Choroid plexus epithelial cell (primary cell): ENCODE results near the gene FAM161A.

Source experiments
- DNase-seq: peaks from one replicate; pipeline ENCODE4 v3.0.0-alpha.2; 2010; ENCODE audit warnings: low read depth
- H3K4me3 ChIP-seq: 2 replicates; pipeline ENCODE4 v1.5.1; 2011; ENCODE audit warnings: low read depth, mild to moderate bottlenecking, control low read depth, low read length, moderate library complexity
- TF ChIP-seq, protein P1 (sequence below): conservative IDR thresholded peaks from 2 replicates; pipeline ENCODE4 v1.5.1; 2011; ENCODE audit warnings: low read depth, mild to moderate bottlenecking, control low read depth, inconsistent platforms, low read length, moderate library complexity

Gene FAM161A, protein sequence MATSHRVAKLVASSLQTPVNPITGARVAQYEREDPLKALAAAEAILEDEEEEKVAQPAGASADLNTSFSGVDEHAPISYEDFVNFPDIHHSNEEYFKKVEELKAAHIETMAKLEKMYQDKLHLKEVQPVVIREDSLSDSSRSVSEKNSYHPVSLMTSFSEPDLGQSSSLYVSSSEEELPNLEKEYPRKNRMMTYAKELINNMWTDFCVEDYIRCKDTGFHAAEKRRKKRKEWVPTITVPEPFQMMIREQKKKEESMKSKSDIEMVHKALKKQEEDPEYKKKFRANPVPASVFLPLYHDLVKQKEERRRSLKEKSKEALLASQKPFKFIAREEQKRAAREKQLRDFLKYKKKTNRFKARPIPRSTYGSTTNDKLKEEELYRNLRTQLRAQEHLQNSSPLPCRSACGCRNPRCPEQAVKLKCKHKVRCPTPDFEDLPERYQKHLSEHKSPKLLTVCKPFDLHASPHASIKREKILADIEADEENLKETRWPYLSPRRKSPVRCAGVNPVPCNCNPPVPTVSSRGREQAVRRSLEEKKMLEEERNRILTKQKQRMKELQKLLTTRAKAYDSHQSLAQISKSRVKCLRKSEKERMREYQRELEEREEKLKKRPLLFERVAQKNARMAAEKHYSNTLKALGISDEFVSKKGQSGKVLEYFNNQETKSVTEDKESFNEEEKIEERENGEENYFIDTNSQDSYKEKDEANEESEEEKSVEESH

DNA sequence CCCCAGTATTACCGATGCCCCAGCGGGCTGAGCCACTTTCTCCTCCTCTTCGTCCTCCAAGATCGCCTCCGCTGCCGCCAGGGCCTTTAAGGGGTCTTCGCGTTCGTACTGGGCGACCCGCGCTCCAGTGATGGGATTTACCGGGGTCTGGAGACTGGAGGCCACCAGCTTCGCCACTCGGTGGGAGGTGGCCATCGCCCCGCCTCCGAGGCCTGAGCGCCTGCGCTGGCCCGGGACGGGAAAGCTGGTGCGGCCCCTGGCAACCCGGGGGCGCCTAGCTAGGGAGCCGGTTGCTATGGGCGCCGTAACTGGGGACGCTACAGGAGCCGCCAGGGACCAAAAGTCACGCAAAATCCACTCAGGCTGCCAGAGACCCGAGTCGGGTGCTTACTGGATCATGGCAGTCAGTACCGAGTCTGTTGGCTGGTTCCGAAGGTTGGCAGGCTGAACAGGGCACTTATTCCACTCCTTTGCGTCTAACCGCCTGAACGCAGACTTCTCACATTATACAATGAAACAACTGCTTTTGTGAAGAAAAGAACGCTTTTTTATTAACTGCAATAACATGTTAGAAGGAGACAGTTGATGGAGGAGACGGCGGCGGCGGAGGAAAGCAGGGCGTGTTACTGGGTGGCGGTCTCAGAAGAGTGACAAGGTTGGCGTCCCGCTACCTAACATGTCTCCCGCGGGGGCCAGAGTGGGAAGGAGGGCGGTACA, at the start of gene FAM161A:
FAM161A (minus strand) TSS at position 214 of the 717 bp plus-strand sequence; CDS start at position 195, 19 bp downstream.
- TF ChIP-seq, protein P1, sequence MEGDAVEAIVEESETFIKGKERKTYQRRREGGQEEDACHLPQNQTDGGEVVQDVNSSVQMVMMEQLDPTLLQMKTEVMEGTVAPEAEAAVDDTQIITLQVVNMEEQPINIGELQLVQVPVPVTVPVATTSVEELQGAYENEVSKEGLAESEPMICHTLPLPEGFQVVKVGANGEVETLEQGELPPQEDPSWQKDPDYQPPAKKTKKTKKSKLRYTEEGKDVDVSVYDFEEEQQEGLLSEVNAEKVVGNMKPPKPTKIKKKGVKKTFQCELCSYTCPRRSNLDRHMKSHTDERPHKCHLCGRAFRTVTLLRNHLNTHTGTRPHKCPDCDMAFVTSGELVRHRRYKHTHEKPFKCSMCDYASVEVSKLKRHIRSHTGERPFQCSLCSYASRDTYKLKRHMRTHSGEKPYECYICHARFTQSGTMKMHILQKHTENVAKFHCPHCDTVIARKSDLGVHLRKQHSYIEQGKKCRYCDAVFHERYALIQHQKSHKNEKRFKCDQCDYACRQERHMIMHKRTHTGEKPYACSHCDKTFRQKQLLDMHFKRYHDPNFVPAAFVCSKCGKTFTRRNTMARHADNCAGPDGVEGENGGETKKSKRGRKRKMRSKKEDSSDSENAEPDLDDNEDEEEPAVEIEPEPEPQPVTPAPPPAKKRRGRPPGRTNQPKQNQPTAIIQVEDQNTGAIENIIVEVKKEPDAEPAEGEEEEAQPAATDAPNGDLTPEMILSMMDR, result no peak

DNA sequence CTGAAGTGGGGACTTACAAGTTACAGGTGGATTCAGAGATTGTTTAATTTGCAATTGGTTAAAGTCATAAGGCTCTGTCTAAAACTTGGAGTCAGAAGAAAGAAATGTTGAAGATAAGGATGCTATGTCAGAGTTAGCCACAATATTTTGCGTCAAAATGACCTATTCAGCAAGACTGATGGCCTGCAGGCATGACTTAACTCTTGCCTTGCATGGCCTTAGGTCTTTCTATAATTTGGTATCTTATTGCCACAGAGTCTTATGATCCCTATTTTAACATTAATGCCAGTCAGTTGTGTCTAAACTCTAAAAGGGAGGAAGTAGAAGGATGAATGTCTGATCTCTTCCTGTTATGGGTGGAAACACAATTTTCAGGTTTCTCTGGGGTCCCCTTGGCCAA, 46.4 kb upstream of the FAM161A start:
- H3K4me3 ChIP-seq, result no peak overlapping the region
- DNase-seq, result peak; percentile 8
- TF ChIP-seq, protein P1, result no peak

More for the DNA sequence above, at the start of gene FAM161A:
- peak; percentile 87 for DNase-seq
- H3K4me3 ChIP-seq, result peak within 1 kb of the TSS; percentile 97

DNA sequence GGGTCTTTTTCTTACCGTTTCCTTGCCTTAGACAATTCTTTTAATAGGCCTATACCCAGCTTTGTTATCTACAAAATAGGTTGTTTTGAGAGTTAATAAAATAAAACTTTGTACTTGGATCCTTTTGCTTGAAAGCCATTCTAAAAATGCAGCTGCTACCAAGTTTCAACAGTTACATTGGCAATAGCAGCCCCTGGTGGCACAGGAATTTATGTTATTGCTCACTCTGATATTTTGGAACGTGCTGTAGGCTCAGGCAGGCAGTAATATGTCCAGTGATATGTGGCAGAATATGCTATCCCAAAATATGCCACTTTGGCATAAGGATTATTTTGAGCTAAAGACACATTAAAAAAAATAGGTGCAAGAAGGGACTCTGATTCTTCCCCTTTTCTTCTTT, 45.0 kb upstream of the FAM161A start:
- H3K4me3 ChIP-seq, result no peak overlapping the region
- TF ChIP-seq, protein P1, result peak; percentile 67
- DNase-seq, result peak; percentile 59

DNA sequence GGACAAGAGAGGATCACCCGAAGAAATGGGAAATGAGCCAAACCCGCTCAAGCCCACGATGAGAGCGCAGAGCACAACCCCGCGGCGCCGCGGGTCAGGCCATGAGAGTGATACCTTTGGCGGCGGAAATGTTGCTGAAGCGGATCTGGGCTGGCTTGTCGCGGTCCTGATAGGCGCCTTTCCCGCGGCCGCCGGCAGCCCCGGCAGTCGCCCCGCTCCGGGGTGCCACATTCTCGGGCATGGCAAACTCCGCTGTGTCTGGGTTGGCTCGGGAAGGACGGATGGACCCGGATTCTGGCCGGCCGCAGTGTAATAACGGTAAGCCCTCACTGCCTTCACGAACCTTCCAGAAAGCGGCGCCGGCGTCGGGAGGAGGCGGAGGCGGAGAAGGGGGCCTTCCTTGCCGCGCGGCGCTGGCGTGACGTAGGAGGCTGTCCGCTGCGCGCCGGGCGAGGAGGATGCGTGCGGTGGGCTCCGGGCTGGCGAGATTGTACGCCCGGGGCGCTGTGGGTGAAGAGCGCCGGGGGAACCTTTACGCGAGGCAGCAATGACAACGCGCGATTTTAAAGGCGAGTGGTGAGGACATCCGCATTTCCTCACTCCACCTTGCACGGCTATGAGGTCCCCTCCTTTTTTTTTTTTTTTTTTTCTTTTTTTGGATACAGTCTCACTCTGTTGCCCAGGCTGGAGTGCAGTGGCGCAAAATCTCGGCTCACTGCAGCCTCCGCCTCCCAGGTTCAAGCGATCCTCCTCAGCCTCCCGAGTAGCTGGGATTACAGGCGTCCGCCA, 34.6 kb upstream of the FAM161A start, which contains the start of gene CCT4:
CCT4 (minus strand) TSS at position 390 of the 789 bp plus-strand sequence; CDS start at position 241, 149 bp downstream.
- TF ChIP-seq, protein P1, result no peak
- H3K4me3 ChIP-seq, result peak within 1 kb of the TSS; percentile 95
- peak; percentile 86 for DNase-seq

GRCh38 chr2:61887717-61888266, 33.9 kb upstream of the FAM161A start:
- peak overlapping the region; percentile 95 for H3K4me3 ChIP-seq
- TF ChIP-seq, protein P1, result peak; percentile 2
- DNase-seq, result peak; percentile 61
